AG04450 (cell line): ENCODE results near the gene GPC6. TPM values are rescaled to one million over a fixed set of nuclear protein-coding genes. Genes with fewer than 3 reads are reported as not detected.

Experiments
- CTCF ChIA-PET: fragments of 300-600, 350-600 bp; formaldehyde crosslinking; extraction: SDS; loops from one replicate; lab custom pipeline; 2022; ENCODE audit warnings: antibody characterized with exemption, inconsistent platforms; lab: Charles Lee
- POLR2A ChIA-PET: fragments of 350-600 bp; formaldehyde crosslinking; extraction: SDS; loops from one replicate; lab custom pipeline; 2021; ENCODE audit warnings: antibody characterized with exemption, inconsistent platforms; lab: Yijun Ruan, JAX
- DNase-seq: peaks from one replicate; pipeline ENCODE4 v3.0.0-alpha.2; 2011; ENCODE audit warnings: low read depth, low spot score
- H3K27ac ChIP-seq: one replicate; pipeline ENCODE4 v1.5.1; 2012; ENCODE audit warnings: low read depth, low read length, control low read depth
- H3K27me3 ChIP-seq: one replicate; pipeline ENCODE4 v1.6.0; 2012; ENCODE audit warnings: low read length; ENCODE audit not compliant: control insufficient read depth, insufficient read depth
- H3K4me3 ChIP-seq: 2 replicates; pipeline ENCODE4 v1.5.1; 2011; ENCODE audit warnings: mild to moderate bottlenecking, low read depth, low read length, control low read depth
- H3K9me3 ChIP-seq: 2 replicates; pipeline ENCODE4 v1.5.1; 2012; ENCODE audit warnings: low read length; ENCODE audit not compliant: control insufficient read depth, insufficient read depth
- CTCF ChIP-seq: IDR thresholded peaks from 2 replicates; pipeline ENCODE4 v1.5.1; 2011; ENCODE audit warnings: low read depth, low read length, control low read depth, inconsistent platforms
- polyA plus RNA-seq: library from polyadenylated mRNA; depleted of rRNA; stranded (reverse); fragments of >200 nt; gene quantifications from 2 replicates; pipeline ENCODE4 v1.2.3, GENCODE V29; 2011

GPC6 gene
- polyA plus RNA-seq, 1 experiment: 40.4 TPM

DNA sequence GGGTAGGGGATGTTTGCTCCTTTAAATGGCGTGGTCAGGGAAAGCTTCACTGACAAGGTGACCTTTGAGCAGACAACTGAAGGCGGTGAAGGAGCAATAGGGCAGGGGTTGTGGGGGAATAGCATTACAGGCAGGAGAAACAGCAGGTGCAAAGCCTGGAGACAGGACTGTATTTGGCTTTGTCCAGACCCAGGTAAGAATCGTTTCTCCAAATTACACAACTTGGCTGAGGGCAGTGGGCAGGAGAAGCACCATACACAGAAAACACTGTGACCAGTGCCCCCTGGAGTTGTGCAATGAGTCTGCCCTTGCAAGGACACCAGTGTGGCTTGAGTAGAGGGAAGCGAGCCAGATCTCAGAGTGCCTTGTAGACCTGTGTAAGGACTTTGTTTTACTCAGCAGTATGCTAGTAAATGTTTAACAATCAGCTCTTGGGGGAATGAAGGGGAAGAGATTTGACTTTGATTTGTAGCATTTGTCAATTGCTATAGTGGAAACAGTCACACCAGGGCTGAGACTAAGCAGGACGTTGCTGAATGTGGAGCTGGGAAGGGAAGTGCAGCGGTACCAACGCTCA is 892.8 kb downstream of the GPC6 start:
- Histone ChIP-seq H3K27ac (no peak overlapping the region), H3K4me3 (no peak overlapping the region), H3K27me3 (no peaks in the 10 kb centered on the region), H3K9me3 (no peaks in the 10 kb centered on the region)
- ChIA-PET CTCF (no interaction called here), POLR2A (no interaction called here)
- no peak for DNase-seq
- TF ChIP-seq CTCF: 0 out of 2 replicates have a peak, but pooled peaks have one; percentile 3

DNA sequence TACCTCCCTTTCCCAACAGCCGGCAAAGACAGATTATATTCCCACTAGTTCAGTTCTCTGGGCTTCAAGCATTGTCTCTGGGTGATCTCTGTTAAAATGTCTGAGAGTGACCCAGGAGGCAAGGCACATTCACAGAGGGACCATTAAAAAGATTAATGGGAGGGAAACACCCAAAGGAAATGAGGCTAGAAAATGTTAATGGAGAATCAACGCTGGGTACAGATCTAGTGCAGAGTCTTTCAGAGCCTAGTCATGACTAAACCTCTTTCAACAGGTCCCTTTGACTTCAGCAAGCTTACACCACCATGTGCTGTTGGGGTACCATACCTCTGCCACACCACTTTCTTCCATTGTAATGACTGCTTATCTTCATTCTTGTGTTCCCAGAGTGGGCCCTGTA is 894.3 kb downstream of the GPC6 start:
- H3K27me3 ChIP-seq: no peaks in the 10 kb centered on the region
- H3K9me3 ChIP-seq: no peaks in the 10 kb centered on the region
- no peak for DNase-seq
- CTCF ChIA-PET: no interaction called here
- POLR2A ChIA-PET: no interaction called here
- H3K27ac ChIP-seq: no peak overlapping the region
- no peak for TF ChIP-seq CTCF
- H3K4me3 ChIP-seq: no peak overlapping the region

DNA sequence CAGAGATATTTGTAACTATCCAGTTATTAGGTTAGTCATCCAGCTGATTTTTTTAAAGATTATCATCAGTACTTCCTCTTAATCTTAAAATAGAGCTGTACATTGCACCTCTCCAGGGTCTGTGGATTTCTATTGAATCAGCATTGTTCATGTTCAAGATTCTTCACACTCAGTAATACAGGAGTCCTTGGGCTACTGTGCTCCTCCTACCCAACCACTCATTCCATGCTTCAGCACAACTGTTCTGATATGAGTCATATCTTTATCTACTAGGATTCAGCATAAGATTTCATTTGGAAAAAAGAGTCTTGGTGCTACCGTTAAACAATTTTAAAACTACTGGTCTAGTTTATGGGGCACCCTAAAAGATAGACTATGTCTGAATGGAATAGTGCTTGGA is 895.1 kb downstream of the GPC6 start:
- peak; percentile 16 for DNase-seq
- TF ChIP-seq CTCF: no peak
- no peaks in the 10 kb centered on the region for H3K9me3 ChIP-seq
- no peak overlapping the region for H3K4me3 ChIP-seq
- H3K27me3 ChIP-seq: no peaks in the 10 kb centered on the region
- no peak overlapping the region for H3K27ac ChIP-seq
- POLR2A ChIA-PET: no interaction called here
- CTCF ChIA-PET: no interaction called here

- Histone ChIP-seq H3K9me3 (no peaks in the 10 kb centered on the region), H3K27ac (no peak overlapping the region), H3K4me3 (no peak overlapping the region), H3K27me3 (no peaks in the 10 kb centered on the region)
- DNase-seq: no peak
- no peak for TF ChIP-seq CTCF
- ChIA-PET POLR2A (no interaction called here), CTCF (interaction anchor here (0.6 kb wide), 1 partner anchor 241 kb away, joined by 3 read pairs; no protein-coding TSS in a partner anchor)
Measured at GRCh38 chr13:94122300-94122915, 895.8 kb downstream of the GPC6 start.

DNA sequence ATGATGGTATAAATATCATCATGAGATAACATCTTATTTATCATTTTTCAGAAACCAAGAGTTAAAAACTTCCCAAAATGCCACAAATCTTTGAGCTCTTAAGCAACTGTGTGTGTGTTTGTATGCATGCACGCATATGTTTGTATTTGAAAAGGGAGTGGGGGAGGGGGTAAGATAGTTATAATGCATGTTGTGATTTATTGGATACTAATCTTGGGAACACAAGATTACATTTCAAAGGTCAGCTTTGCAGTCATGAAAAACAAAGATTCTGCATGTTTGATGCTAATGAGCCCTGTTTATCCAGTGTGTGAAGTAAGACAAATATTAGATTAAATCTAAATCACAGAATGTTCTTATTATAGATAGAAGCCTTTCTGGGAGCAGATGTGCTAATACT is 897.0 kb downstream of the GPC6 start:
- no peak for DNase-seq
- no peaks in the 10 kb centered on the region for H3K27me3 ChIP-seq
- TF ChIP-seq CTCF: no peak
- ChIA-PET POLR2A (no interaction called here), CTCF (interaction anchor here (0.5 to 0.6 kb wide), 2 partner anchors 77 to 1547 kb away, joined by 3 to 5 read pairs; no protein-coding TSS in a partner anchor)
- H3K9me3 ChIP-seq: no peaks in the 10 kb centered on the region
- H3K4me3 ChIP-seq: no peak overlapping the region
- H3K27ac ChIP-seq: no peak overlapping the region
